ENCODE data around the gene INSYN2B.

DNA sequence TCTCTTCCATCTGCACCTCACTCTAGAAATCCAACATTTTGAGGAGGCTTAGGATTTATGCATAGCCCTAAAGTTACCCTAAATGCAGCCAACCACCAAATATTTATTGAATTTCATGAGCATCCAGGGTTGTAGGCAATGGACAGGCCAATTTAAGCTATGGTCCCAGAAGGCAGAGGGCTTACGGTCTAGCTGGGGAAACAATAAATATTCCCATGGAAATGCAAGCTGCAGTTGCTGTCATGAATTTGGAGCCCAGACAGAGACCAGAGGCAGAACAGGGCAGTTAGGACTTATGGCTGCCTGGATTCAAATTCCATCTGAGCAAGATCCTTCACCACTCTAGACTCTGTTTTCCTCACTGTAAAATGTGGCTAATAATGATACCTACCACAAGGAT, 9.1 kb upstream of the INSYN2B start:
- TF ChIP-seq EZH2 (IDR thresholded peaks at IDR 0.05; ENCODE audit: low read length, unreplicated experiment) (no peak), CTCF (conservative IDR thresholded peaks at IDR 0.05; ENCODE audit: low read depth, low read length) (no peak)
